Astrocyte (in vitro differentiated cells and primary cell): Measurements from ENCODE around the gene TMTC4. TPM values are rescaled to one million over a fixed set of nuclear protein-coding genes. Genes with fewer than 3 reads are reported as not detected.

Experiments used
- DNase-seq: peaks from one replicate; pipeline ENCODE4 v3.0.0-alpha.2; 2010; ENCODE audit warnings: low read depth
- FAIRE-seq: peaks from 2 replicates; lab custom pipeline; 2011; peaks lifted over from hg19 to GRCh38; lab: Jason Lieb, UNC
- H2AFZ ChIP-seq: 2 replicates; pipeline ENCODE4 v1.6.0; 2012; ENCODE audit warnings: low read depth, low read length, inconsistent platforms
- H3K27ac ChIP-seq: 2 replicates; pipeline ENCODE4 v1.5.1; 2011; ENCODE audit warnings: low read depth, low read length, inconsistent platforms
- H3K27me3 ChIP-seq: 2 replicates; pipeline ENCODE4 v1.6.0; 2011; ENCODE audit warnings: low read length, inconsistent platforms; ENCODE audit not compliant: insufficient read depth
- H3K36me3 ChIP-seq: 2 replicates; pipeline ENCODE4 v1.5.1; 2011; ENCODE audit warnings: low read length, inconsistent platforms; ENCODE audit not compliant: insufficient read depth
- H3K4me1 ChIP-seq: 2 replicates; pipeline ENCODE4 v1.5.1; 2011; ENCODE audit warnings: low read length, inconsistent platforms; ENCODE audit not compliant: insufficient read depth
- H3K4me2 ChIP-seq: 2 replicates; pipeline ENCODE4 v1.6.0; 2012; ENCODE audit warnings: low read length, inconsistent platforms
- H3K4me3 ChIP-seq: 2 replicates; pipeline ENCODE4 v1.5.1; 2011; ENCODE audit warnings: low read depth, mild to moderate bottlenecking, low read length, inconsistent platforms; ENCODE audit not compliant: insufficient read depth
- H3K79me2 ChIP-seq: 2 replicates; pipeline ENCODE4 v1.6.0; 2012; ENCODE audit warnings: mild to moderate bottlenecking, low read length, inconsistent platforms; ENCODE audit not compliant: insufficient read depth
- H3K9ac ChIP-seq: 2 replicates; pipeline ENCODE4 v1.6.0; 2012; ENCODE audit warnings: mild to moderate bottlenecking, low read length, inconsistent platforms
- H3K9me3 ChIP-seq: 2 replicates; pipeline ENCODE4 v1.5.1; 2012; ENCODE audit warnings: low read depth, mild to moderate bottlenecking, low read length, inconsistent platforms; ENCODE audit not compliant: insufficient read depth
- H4K20me1 ChIP-seq: 2 replicates; pipeline ENCODE4 v1.6.0; 2012; ENCODE audit warnings: low read length, inconsistent platforms; ENCODE audit not compliant: insufficient read depth
- H3K27ac Mint-ChIP-seq: one replicate; pipeline ENCODE4 v1.8.0; 2021; ENCODE audit warnings: mild to moderate bottlenecking, mixed read lengths; ENCODE audit not compliant: unreplicated experiment
- H3K27me3 Mint-ChIP-seq: one replicate; pipeline ENCODE4 v1.8.0; 2021; ENCODE audit warnings: low read depth, mixed read lengths; ENCODE audit not compliant: unreplicated experiment
- H3K36me3 Mint-ChIP-seq: one replicate; pipeline ENCODE4 v1.8.0; 2021; ENCODE audit warnings: low read depth, mixed read lengths; ENCODE audit not compliant: unreplicated experiment
- H3K4me1 Mint-ChIP-seq: one replicate; pipeline ENCODE4 v1.8.0; 2021; ENCODE audit warnings: low read depth, mixed read lengths; ENCODE audit not compliant: unreplicated experiment
- H3K4me3 Mint-ChIP-seq: one replicate; pipeline ENCODE4 v1.8.0; 2021; ENCODE audit warnings: mild to moderate bottlenecking, moderate library complexity, mixed read lengths; ENCODE audit not compliant: unreplicated experiment
- H3K9me3 Mint-ChIP-seq: one replicate; pipeline ENCODE4 v1.8.0; 2021; ENCODE audit warnings: mild to moderate bottlenecking, mixed read lengths; ENCODE audit not compliant: unreplicated experiment
- EZH2 ChIP-seq: IDR thresholded peaks from 2 replicates; pipeline ENCODE4 v1.6.1; 2012; ENCODE audit warnings: mild to moderate bottlenecking, low read length, inconsistent platforms; ENCODE audit not compliant: insufficient read depth
- total RNA-seq: library from RNA; stranded (reverse); gene quantifications from 2 replicates; pipeline ENCODE4 v1.2.1, GENCODE V29; 2021
- TF ChIP-seq, protein P1 (sequence below): IDR thresholded peaks from 2 replicates; pipeline ENCODE4 v1.5.1; 2011; ENCODE audit warnings: low read depth, mild to moderate bottlenecking, inconsistent platforms, low read length, moderate library complexity; ENCODE audit not compliant: insufficient read depth

Gene TMTC4
- total RNA-seq, 1 donor from 2014 or later, result 8.4 TPM

DNA sequence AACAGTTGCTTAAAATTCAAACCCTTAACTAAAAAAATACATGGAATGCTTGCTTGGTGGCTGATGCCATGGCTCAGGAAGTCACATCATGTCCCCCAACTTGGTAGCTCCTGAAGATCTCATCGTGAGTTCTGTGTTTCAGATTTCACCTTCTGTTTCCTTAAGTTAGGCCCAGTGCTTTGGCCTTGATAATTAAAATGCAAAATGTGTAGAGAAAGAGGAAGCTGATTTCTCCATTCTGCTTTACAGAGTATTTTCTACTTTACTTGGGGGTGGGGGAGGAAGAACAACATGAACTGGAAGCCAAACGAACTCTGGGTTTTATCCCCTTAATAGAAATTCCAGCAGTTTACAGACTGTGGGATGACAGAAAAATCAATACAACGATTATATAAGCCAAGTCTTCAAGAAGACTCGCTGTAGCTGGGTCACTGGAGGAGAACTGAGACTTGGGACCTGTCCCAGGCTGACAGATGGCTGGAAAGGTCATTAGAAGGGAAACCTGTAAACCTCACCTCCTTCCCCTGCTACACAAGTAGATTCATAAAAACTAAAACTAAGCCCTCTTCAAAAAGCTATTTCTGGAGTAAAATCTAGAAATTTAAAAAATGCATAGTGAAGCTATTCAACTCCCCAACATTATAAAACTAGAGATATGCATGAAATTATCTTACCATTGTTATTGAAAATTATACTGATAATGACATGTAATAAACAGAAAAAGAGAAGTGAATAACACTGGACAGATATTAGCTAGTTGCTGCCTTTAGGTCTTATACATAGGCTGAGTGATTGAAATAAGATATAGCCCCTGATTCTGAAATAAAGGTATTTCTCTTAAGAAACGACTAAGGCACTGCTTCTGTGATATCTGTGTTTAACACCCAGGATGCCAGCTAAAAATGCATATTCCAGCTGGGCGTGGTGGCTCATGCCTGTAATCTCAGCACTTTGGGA lies 63.9 kb downstream of the TMTC4 start:
- Histone ChIP-seq H3K4me2 (no peak overlapping the region), H2AFZ (no peak overlapping the region), H3K27me3 (no peaks in the 10 kb centered on the region), H3K27ac (no peak overlapping the region), H3K4me3 (no peak overlapping the region), H3K4me1 (peaks cover 9% of the 10 kb centered on the region), H3K9ac (no peak overlapping the region), H4K20me1 (no peaks in the 10 kb centered on the region), H3K9me3 (no peaks in the 10 kb centered on the region), H3K79me2 (no peaks in the 10 kb centered on the region), H3K36me3 (no peaks in the 10 kb centered on the region)
- Mint-ChIP-seq H3K9me3 (no peaks in the 10 kb centered on the region), H3K36me3 (peaks cover 4% of the 10 kb centered on the region), H3K4me3 (no peak overlapping the region), H3K4me1 (peaks cover 6% of the 10 kb centered on the region), H3K27me3 (no peaks in the 10 kb centered on the region), H3K27ac (no peak overlapping the region)
- FAIRE-seq, result no peak
- TF ChIP-seq, protein P1, sequence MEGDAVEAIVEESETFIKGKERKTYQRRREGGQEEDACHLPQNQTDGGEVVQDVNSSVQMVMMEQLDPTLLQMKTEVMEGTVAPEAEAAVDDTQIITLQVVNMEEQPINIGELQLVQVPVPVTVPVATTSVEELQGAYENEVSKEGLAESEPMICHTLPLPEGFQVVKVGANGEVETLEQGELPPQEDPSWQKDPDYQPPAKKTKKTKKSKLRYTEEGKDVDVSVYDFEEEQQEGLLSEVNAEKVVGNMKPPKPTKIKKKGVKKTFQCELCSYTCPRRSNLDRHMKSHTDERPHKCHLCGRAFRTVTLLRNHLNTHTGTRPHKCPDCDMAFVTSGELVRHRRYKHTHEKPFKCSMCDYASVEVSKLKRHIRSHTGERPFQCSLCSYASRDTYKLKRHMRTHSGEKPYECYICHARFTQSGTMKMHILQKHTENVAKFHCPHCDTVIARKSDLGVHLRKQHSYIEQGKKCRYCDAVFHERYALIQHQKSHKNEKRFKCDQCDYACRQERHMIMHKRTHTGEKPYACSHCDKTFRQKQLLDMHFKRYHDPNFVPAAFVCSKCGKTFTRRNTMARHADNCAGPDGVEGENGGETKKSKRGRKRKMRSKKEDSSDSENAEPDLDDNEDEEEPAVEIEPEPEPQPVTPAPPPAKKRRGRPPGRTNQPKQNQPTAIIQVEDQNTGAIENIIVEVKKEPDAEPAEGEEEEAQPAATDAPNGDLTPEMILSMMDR, result no peak
- TF ChIP-seq EZH2, result no peak
- no peak for DNase-seq

- Mint-ChIP-seq H3K36me3 (peaks cover 4% of the 10 kb centered on the region), H3K4me3 (no peak overlapping the region), H3K4me1 (peaks cover 6% of the 10 kb centered on the region), H3K27me3 (no peaks in the 10 kb centered on the region), H3K27ac (no peak overlapping the region), H3K9me3 (no peaks in the 10 kb centered on the region)
- Histone ChIP-seq H4K20me1 (no peaks in the 10 kb centered on the region), H3K4me2 (peak overlapping the region; percentile 2), H3K4me3 (no peak overlapping the region), H3K9ac (no peak overlapping the region), H3K9me3 (no peaks in the 10 kb centered on the region), H3K27me3 (no peaks in the 10 kb centered on the region), H3K27ac (no peak overlapping the region), H3K4me1 (peaks cover 9% of the 10 kb centered on the region), H2AFZ (no peak overlapping the region), H3K79me2 (no peaks in the 10 kb centered on the region), H3K36me3 (peaks cover 3% of the 10 kb centered on the region)
- peak; percentile 30 for DNase-seq
- TF ChIP-seq EZH2, result no peak
- TF ChIP-seq, protein P1, result no peak
- no peak for FAIRE-seq
These were observed 65.7 kb downstream of the TMTC4 start for GRCh38 chr13:100608906-100609305.

- Histone ChIP-seq H4K20me1 (no peaks in the 10 kb centered on the region), H3K4me2 (peak overlapping the region; percentile 2), H3K27ac (no peak overlapping the region), H3K27me3 (no peaks in the 10 kb centered on the region), H2AFZ (no peak overlapping the region), H3K79me2 (no peaks in the 10 kb centered on the region), H3K36me3 (peaks cover 3% of the 10 kb centered on the region), H3K4me1 (peaks cover 9% of the 10 kb centered on the region), H3K4me3 (no peak overlapping the region), H3K9ac (no peak overlapping the region), H3K9me3 (no peaks in the 10 kb centered on the region)
- Mint-ChIP-seq H3K27me3 (no peaks in the 10 kb centered on the region), H3K4me1 (peaks cover 6% of the 10 kb centered on the region), H3K27ac (no peak overlapping the region), H3K9me3 (no peaks in the 10 kb centered on the region), H3K4me3 (no peak overlapping the region), H3K36me3 (peaks cover 4% of the 10 kb centered on the region)
- TF ChIP-seq, protein P1, result no peak
- no peak for TF ChIP-seq EZH2
- FAIRE-seq, result no peak
- DNase-seq, result no peak
These were observed 66.1 kb downstream of the TMTC4 start for GRCh38 chr13:100608489-100608888.
